DMS 273 treated with DMSO at 0.1 percent for 48 hours (cell line): ENCODE measurements around the gene LAMTOR2.
A peak's percentile ranks its signal among the peaks of the same experiment; 100 is the strongest.

Experiments
- DNase-seq: peaks from one replicate; lab custom pipeline; 2025; lab: John Stamatoyannopoulos, UW

The LAMTOR2 gene

GRCh38 chr1:156076609-156077429 lies 22.2 kb downstream of the LAMTOR2 start:
- no peak for DNase-seq

- no peak for DNase-seq
Measured at GRCh38 chr1:156077430-156077760, 22.8 kb downstream of the LAMTOR2 start.

- DNase-seq: no peak
Measured at GRCh38 chr1:156078728-156079127, 24.1 kb downstream of the LAMTOR2 start.

GRCh38 chr1:156079762-156080161 lies 25.2 kb downstream of the LAMTOR2 start:
- DNase-seq: no peak

DNA sequence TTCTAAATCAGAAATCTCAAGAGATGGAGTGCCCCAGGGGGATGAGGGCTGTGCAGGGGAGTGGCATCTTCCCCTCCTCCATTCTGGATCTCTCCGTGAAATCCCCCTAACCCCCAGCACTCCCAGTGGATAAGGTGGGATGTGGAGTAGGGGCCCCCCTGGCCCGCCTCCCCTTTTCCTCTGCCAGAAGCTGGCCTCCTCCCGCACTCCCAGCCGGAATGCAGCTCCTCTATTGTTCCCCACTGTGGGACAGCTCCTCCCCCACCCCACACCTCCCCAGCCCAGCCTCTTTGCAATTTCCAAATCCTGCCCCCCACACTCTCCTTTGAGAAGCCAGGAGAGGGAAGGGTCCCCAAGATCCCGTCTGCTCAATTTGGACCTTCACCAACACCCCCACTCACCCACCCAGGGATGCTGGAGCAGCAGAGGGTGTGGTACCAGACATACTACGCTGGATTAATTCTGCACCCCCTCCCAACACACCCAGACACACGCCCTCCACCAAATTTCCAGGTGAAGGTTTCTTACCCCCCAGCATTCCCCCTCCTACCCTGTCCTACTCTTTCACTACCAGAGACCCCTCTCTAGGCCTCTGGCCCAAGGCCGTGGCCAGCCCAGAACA lies 25.8 kb downstream of the LAMTOR2 start:
- DNase-seq: no peak

GRCh38 chr1:156080863-156081179 lies 26.2 kb downstream of the LAMTOR2 start:
- DNase-seq: no peak

GRCh38 chr1:156081180-156081916 lies 26.8 kb downstream of the LAMTOR2 start:
- no peak for DNase-seq

DNA sequence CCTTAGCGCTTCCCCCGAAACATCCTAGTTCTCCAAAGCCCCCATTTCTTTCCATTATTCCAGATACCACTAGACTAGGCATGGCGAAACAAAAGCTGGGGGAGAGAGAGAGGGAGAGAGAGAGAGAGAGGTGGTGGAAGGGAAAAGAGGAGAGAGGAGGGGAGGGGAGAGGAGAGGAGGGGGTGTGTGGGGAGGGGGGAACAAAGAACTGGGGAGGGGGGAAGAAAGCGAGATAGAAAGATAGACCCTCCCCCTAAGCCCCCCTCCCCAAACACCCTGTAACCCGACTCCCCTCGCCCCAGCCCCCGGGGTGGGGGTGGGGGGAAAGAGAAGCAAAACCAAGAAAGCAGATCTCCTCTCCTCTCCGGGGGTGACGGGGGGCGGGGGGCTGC lies 27.3 kb downstream of the LAMTOR2 start:
- no peak for DNase-seq

GRCh38 chr1:156082309-156083091 lies 27.9 kb downstream of the LAMTOR2 start, which contains the start of gene MEX3A:
Gene MEX3A (minus strand): TSS chr1:156082465. CDS start chr1:156081998, 467 bp downstream.
- peak; percentile 16 for DNase-seq

DNA sequence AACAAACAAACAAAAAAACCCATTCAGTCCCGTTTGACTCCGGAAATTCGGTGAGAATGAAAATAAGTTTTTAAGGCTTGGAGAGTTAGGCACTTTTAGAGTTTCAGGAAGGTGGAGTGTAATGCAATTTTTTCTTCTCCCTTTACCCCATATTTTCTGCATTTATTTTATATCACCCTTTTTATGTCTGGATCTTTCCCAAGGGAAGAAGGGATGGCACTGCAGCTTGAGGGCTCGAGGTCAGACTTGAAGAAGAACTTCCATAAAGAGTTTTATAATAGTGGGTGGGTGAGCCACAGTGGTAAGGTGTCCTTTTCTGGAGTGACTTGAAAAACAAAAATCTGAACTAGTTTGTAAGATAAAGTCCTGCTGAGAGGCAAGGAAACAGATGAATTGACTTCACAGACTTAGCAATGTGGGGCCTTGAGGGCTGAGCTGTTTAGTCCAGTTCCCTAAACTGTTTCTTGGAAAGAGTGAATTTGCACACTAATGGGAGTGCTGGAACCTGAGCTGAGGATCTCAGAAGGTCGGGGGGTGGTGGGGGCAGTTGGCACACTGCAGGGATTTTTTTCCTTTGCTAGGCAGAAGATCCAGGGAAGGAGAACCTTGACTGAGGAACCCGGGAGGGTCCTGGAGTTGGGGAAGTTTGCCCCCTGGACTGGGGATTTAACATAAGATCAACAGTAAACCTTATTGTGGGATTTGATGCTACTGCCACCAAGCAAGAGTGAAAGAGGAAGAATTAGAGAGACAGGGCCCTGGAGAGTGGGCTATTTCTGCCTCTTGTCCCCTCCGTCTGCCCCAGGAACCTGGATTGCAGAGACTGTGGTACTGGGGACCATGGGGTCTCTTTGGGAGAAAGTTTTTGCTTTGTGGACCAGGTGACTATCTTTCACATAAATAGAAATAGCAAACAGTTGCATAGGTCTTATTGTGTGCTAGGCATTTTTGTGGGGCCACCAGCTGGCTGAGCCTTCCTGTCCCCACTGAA lies 29.5 kb downstream of the LAMTOR2 start:
- no peak for DNase-seq

- no peak for DNase-seq
Measured at GRCh38 chr1:156086256-156086662, 31.7 kb downstream of the LAMTOR2 start.

- no peak for DNase-seq
Measured at GRCh38 chr1:156089704-156090103, 35.1 kb downstream of the LAMTOR2 start.

DNA sequence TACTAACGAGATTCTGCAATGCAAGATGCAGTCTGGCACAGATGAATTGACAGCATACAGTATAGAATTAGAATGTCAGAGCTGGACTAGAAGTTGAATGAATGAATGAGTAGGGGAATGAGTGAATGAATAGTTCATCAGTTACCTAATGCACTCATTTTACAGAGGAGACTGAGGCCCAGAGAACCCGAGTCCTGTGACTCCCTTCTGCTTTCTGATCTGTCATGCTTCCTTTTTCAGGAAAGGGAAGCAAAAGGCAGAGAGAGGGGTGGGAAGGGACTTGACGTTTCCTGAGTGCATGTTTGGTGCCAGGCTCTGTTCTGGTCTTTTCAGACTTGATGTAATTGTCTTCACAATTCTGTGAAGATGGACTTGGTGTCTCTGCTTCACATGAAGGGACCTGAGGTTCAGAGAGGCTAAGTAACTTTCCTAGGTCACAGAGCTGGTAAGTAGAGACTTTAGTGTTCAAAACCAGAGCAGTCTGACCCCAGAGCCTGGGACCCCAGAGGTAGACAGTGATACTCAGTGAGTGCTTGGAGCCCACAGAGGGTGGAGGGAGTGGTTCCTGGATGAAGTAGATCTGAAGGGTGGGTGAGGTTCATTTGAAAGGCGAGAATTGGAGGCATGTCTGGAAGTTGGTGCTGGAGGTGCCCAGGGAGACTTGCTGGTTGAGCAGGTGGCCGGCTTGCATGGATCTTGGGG lies 35.7 kb downstream of the LAMTOR2 start:
- no peak for DNase-seq

DNA sequence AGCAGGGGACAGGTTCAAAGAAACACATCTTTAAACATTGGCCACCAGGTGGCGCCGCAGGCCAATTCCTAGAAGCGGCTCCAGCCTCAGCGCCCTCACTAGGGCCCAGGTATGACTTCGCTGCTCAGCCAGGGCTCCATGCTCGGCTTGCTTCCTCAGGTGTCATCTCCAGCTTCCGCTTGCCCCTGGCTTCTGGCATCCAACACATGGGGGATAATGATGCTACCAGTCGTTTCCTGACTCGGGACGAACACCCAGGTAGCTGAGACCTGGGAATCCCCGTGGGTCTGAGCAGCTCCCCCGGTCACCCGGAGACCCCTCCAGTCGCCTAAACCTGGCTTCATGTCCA lies 36.2 kb downstream of the LAMTOR2 start:
- peak; percentile 50 for DNase-seq

DNA sequence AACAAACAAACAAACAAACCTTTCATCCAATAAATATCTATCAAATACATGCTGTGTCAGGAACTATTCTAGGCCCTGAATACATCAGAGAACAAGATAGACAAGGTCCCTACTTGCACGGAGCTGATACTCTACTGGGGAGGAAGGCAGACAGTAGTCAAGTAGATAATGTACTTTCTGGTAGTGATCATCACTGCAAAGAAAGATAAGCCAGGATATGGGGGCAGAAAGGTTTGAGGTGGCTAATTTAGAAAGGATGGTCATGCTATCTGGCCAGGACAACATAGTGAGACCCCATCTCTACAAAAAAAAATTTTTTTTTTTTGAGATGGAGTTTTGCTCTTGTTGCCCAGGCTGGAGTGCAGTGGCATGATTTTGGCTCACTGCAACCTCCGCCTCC lies 37.0 kb downstream of the LAMTOR2 start:
- no peak for DNase-seq

- DNase-seq: no peak
Measured at GRCh38 chr1:156095906-156096508, 41.4 kb downstream of the LAMTOR2 start.

DNA sequence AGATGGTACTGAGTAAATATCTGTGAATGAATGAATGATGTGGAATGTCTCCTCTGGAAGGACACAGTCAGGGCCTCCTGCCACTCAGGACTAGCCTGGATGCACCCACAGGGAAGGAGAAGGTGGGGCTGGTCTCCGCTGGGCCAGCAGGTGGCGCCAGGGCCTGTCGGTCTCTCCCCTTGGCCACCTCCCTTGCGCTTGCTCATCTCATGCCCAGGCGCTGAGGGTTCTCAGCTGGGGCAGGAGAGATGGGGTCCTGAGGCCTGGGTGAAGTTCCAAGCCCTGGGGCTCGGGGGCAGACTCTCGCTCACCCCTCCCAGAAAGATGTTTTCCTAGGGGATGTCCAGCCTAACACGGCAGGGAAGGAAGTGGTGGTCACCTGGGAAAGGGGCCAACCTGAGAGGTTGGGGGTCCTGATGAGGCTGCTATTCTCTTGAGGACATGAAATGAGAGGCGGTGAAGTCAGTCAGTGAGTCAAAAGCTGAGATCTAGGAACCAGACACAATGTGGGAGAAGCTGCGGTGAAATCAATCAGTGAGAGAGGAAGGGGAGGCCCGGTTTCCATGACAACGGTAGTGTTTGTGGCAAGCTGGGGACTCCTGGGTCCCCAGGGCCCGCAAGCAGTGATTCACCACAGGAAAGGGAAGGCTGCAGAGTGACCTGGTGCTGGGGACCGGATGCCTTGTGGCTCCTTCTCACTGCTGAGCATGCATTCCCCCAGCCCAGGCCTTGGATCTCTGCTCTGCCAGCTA lies 42.2 kb downstream of the LAMTOR2 start:
- no peak for DNase-seq

- no peak for DNase-seq
Measured at GRCh38 chr1:156097499-156098178, 43.1 kb downstream of the LAMTOR2 start.

- no peak for DNase-seq
Measured at GRCh38 chr1:156098784-156099183, 44.2 kb downstream of the LAMTOR2 start.
